Measurements from ENCODE around the gene CD69.

GRCh38 chr12:9711664-9712063, 49.0 kb downstream of the CD69 start:
- TF ChIP-seq POLR2A (IDR thresholded peaks at IDR 0.05) (no peak), CTCF (IDR thresholded peaks at IDR 0.05) (no peak), POLR2AphosphoS5 (IDR thresholded peaks at IDR 0.05) (no peak)
